ENCODE measurements around the gene IRAK1.

IRAK1 gene

DNA sequence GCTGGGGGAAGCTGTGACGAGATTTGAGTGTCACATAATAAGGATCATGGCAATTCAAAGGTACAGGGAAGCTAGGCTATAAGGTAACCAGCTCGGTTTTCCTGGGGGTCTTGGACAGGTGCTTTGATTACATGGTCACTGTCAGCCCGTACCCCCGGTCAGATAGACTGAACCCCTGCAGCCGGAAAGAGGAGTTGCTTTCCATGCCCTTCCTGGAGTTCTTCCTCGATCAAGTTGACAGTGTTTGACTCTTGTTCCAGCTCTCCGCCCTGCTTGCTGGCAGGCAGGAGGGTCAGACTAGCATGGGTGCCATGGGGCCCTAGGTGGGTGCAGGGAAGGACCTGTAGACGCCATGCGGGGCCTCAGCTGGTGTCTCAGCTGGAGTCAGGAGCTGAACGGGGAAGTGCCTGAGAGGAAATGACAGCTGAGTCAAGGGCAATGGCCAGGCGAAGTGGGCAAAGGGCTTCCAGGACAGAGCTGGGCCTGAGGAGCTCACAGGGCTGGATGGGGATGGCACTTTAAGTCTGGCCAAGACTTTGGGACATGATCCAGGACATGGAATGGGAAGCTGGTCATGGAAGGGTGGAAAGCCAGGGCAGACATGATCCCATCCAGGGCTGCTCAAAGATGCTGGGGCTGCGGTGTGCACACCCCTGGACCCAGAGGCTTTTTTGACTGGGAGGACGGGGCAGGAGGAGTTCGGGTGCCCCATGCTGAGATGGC lies 45.5 kb downstream of the IRAK1 start:
- Mint-ChIP-seq H3K4me1 (peaks cover 18% of the 10 kb centered on the region), H3K4me3 (peak overlapping the region; percentile 89), H3K27me3 (no peaks in the 10 kb centered on the region), H3K9me3 (no peaks in the 10 kb centered on the region), H3K27ac (peak overlapping the region; percentile 86), H3K36me3 (peaks cover 2% of the 10 kb centered on the region)

DNA sequence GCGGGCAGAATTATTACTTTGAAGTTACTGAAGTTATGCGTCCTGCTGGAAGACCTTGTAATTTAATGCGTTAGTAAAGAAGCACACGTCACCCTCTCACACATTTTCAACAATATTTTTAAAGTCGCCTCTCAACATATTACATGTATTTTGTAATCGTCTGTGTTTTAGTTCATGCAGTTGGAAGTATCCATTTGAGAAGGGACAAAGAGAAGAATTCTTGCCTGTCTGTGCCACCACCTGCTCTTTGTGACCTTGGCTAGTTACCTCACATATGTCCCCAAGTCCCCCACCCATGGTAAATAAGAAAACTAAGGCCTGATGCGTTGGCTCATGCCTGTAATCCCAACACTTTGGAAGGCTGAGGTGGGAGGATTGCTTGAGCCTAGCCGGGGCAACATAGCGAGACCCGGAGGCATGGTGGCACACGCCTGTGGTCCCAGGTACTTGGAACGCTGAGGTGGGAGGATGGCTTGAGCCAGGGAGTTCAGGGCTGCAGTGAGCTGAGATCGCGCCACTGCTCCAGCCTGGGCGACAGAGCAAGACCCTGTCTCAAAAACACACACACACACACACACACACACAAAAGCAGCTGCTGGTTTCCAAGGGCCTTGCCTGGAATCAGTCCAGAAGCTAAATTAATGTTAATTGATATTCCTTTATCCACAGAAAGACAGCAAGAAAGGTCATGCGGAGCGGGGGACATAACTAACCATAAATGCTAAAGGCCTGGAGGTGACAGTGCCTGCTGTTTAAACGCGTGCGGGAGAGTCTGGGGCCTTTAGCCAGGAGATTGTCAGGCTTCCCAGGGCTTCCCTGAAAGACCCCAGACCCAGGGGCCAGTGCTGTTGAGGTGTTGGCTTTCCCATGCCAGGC lies 46.3 kb downstream of the IRAK1 start:
- Mint-ChIP-seq H3K4me3 (peak overlapping the region; percentile 89), H3K27ac (peak overlapping the region; percentile 86), H3K36me3 (peaks cover 2% of the 10 kb centered on the region), H3K27me3 (no peaks in the 10 kb centered on the region), H3K4me1 (peaks cover 18% of the 10 kb centered on the region), H3K9me3 (no peaks in the 10 kb centered on the region)

DNA sequence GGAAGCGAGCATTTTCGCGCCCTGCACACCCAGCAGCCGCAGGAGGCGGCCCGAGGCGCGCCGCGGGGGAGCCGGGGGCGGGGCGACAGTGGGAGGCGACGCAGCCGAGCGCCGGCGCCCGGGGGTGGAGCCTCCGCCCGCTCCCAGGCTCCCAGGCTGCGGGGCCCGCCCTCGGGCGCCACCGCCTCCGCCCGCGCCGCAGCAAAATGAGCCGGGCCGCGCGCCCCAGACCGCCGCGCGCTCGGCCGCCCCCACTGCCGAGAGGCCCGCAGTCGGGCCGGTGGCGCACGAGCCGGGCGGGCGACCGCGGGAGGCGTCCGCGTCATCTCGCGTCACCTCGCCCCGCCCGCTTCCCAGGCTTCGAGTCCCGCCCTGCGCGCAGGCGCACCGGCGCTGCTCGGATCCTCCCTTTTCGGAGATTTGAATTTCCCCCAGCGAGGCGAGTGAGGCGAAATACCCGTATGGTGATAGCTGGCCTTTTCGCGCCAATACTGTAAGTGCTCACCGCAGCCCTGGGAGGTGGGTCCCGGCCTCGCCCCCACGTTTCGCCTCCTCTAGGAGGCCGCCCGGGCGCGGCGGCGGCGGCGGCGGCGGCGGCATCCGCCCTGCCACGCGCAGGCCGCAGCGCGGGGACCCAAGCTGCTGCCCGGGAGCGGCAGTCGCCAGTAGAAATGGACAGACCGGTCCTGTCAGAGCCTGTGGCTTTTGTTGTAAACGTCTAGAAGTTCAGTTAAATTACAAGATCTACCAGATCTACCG lies 47.2 kb downstream of the IRAK1 start, which contains the start of gene TMEM187:
Gene TMEM187 (plus strand): TSS at position 387 of the 759 bp plus-strand sequence. CDS start 9,309 bp downstream, outside the sequence.
- Mint-ChIP-seq H3K4me1 (peaks cover 26% of the 10 kb centered on the region), H3K4me3 (peak within 1 kb of the TSS; percentile 100), H3K9me3 (no peaks in the 10 kb centered on the region), H3K27ac (peak within 1 kb of the TSS; percentile 100), H3K36me3 (peaks cover 6% of the 10 kb centered on the region), H3K27me3 (no peaks in the 10 kb centered on the region)

DNA sequence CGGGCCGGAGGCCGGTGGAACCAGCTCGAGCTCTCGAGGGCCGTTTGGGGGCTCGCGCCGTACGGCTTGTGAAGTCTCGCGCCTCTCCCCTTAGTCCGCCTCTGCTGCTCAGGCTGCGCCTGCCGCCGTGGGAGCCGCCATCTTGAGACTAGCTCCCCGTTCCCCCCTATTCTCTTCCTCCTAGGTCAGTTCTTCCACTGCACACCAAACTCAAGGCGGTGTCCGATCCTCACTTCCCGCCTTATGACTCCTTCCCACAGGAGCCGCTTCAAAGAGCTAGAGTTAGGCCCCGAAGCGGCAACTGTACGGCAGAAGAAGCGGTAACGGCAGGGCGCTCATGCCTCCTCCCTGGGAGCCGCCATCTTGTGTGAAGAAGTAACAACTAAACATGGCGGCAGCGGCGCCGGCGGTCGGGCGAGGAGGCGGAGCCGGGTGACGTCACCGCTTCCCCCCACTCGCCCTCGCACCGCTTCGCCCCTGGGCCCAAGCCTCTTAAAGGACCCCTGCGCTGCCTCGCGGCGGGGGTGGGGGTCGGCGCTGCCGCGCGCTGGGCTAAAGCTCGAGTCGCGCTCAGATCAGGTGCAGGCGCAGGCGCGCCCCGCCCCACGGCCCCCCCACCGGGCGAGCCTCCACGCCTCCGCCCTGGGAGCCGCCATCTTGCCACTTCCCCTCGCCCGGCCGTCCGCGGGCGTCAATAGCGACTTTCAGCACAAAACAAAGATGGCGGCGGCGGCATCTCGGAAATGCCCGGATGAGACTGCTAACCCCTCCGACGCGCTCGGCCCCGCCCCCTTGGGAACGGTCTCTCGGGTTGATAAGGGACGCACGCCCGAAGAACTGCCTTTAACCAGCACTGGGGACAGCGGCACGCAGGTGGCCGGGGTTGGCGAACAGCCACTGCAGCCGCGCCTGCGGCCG lies 48.0 kb downstream of the IRAK1 start, which contains the start of gene HCFC1:
Gene HCFC1 (minus strand): TSS at position 369 of the 918 bp plus-strand sequence. CDS start 978 bp downstream, outside the sequence.
- Mint-ChIP-seq H3K4me1 (peaks cover 34% of the 10 kb centered on the region), H3K4me3 (peak within 1 kb of the TSS; percentile 100), H3K9me3 (no peaks in the 10 kb centered on the region), H3K36me3 (peaks cover 6% of the 10 kb centered on the region), H3K27ac (peak within 1 kb of the TSS; percentile 100), H3K27me3 (no peaks in the 10 kb centered on the region)

DNA sequence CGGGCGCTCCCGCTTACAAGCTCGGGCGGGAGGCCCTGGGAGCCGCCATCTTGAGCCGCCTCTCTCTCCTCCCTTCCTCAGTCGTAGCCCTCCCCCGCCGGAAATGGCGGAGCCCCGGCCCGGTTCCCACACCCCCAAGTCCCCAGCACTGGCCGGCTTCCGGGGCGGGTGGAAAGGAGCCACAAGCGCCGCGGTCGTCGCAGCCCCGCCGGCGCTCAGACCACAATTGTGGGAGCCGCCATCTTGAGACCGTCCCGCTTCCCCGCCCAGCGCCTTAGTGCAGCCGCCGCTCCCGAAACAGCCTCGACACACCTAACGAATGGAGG lies 48.6 kb downstream of the IRAK1 start:
- Mint-ChIP-seq H3K27ac (peak overlapping the region; percentile 100), H3K9me3 (no peaks in the 10 kb centered on the region), H3K4me1 (peaks cover 40% of the 10 kb centered on the region), H3K4me3 (peak overlapping the region; percentile 100), H3K36me3 (peaks cover 6% of the 10 kb centered on the region), H3K27me3 (no peaks in the 10 kb centered on the region)

DNA sequence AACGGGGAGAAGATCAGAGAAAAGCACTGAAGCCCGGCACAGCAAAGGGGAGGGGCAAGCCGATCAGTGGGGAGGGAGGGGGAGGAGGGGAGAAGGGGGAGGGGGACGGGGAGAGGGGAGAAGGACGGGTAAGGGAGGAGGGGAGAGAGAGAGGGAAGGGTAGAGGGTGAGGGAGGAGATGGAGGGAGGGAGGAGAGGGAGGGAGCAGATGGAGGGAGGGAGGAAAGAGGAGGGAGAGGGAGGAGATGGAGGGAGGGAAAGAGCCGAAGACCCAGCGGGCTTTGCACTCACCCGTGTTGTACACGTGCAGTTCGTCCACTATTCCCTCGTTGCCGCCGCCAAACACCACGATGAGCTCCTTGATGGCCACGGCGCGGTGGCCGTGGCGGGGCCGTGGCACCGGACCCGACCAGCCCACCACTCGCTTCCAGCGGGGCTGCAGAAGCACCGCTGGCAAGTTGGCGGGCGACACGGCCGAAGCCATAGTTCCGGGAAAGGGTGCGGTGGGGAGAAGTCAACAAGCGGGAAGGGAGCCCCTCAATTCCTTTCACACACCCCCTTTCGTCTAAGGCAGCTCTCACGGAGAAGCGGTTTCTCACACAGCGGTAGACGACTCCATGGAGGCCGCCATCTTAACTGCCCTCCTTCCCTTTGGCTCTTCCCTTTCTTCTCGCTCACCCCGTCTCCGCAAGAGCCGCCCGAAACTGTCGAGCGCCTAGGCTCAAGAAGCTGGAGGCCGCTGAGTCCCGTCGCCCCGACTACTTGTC lies 49.2 kb downstream of the IRAK1 start:
- Mint-ChIP-seq H3K4me3 (peak overlapping the region; percentile 100), H3K27me3 (no peaks in the 10 kb centered on the region), H3K36me3 (peaks cover 6% of the 10 kb centered on the region), H3K9me3 (no peaks in the 10 kb centered on the region), H3K4me1 (peaks cover 42% of the 10 kb centered on the region), H3K27ac (peak overlapping the region; percentile 100)

DNA sequence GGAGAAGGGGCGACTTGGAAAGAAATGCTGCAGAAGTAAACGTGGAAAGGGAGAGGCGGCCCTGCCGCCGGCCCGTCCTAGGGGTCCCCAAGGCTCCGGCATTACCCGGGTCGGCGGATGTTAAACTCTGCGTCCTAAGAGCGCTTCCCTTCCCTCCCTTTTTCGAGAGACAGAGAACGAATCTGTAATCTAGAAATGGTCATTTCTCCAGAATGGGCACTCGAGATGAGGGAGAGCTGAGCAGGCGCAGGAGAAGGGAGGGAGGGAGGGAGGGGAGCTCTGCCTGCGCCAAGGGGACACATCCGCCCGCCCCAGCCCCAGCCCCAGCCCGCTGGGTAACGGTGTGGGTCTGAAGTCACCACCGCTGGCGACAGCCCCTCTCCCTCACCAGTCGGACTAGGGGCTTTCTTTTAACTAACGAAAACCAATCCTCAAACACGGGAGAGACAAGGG lies 49.8 kb downstream of the IRAK1 start:
- Mint-ChIP-seq H3K4me1 (peaks cover 46% of the 10 kb centered on the region), H3K4me3 (peak overlapping the region; percentile 100), H3K27ac (peak overlapping the region; percentile 69), H3K9me3 (no peaks in the 10 kb centered on the region), H3K36me3 (peaks cover 6% of the 10 kb centered on the region), H3K27me3 (no peaks in the 10 kb centered on the region)

DNA sequence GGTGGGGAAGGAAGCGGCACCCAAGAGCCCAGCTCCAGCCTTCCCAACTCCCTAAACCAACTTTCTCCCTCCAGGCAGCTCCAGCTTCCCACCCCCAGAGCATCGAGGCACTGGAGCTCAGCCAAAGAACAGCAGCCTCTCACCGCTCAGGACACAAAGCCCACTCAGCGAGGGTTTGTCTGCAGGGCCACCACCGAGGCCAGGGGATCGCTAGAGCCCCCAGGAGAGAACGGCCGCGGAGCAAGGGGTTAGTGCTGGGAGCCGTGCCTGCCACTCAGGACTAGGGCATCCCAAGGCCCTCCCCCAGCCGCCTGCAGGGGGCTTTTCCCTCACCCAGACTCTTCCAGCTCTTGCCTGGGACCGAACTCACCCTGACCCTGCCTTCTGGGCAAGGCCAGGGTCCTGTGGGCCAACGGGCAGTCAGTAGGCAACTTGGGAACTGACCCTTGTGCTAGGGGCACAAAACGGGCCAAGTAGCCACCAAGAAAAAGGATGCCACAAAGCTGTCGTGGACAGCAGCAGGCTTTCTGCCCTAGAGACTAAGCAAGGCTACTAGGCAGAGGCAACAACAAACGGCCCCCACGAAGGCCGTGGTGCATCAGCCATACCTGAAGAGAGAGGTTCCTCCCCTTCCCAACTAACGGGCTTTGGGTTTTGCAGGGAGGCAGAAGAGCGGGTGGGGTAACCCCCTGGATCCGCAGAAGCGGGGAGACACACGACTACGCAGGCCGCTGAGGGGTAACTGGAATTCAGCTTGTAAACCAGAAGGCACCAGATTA lies 50.4 kb downstream of the IRAK1 start:
- H3K27me3 Mint-ChIP-seq = no peaks in the 10 kb centered on the region
- no peaks in the 10 kb centered on the region for H3K9me3 Mint-ChIP-seq
- H3K27ac Mint-ChIP-seq = peak overlapping the region; percentile 69
- peaks cover 6% of the 10 kb centered on the region for H3K36me3 Mint-ChIP-seq
- peak overlapping the region; percentile 100 for H3K4me3 Mint-ChIP-seq
- peaks cover 42% of the 10 kb centered on the region for H3K4me1 Mint-ChIP-seq

DNA sequence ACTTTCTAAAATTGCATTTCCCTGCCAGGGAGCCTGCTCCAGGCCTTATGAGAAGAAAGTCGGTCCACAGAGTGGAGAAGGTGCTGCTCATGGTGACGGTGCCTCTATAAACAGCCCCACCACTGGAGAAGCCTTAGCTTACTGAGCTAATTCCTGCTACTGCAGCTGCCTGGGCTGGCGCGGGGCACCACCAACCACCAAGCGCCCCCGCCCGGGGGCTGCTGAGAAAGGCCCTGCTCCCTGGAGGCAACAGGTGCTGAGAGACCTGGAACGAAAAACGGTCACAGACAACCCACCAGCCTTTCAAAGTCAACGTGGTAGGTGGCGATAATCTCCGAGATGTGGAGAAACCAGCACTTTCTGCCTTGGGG lies 51.0 kb downstream of the IRAK1 start:
- H3K36me3 Mint-ChIP-seq = peaks cover 6% of the 10 kb centered on the region
- no peaks in the 10 kb centered on the region for H3K27me3 Mint-ChIP-seq
- H3K4me1 Mint-ChIP-seq = peaks cover 38% of the 10 kb centered on the region
- no peak overlapping the region for H3K27ac Mint-ChIP-seq
- H3K4me3 Mint-ChIP-seq = peak overlapping the region; percentile 100
- H3K9me3 Mint-ChIP-seq = no peaks in the 10 kb centered on the region

DNA sequence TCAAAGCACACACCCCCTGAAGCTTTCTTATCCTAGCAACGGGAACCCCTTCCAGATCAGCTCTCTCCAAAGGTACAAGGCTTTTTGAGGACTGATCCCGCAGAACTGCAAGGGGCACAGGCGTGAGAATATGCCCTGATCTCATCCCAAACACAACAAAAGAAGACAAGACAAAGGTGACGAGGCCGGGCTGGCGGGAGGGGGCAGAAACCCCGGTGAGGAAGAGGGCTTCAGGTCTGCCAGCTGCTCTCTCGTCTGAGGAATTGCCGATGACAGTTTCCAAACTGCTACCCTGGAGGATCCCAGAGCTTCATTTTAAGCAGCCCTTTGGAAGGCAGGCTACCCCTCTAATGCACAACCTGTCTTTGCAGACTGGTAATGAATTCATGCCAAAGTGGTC lies 51.4 kb downstream of the IRAK1 start:
- Mint-ChIP-seq H3K9me3 (no peaks in the 10 kb centered on the region), H3K36me3 (peaks cover 6% of the 10 kb centered on the region), H3K4me1 (peaks cover 35% of the 10 kb centered on the region), H3K27me3 (no peaks in the 10 kb centered on the region), H3K27ac (peak overlapping the region; percentile 87), H3K4me3 (peak overlapping the region; percentile 100)

DNA sequence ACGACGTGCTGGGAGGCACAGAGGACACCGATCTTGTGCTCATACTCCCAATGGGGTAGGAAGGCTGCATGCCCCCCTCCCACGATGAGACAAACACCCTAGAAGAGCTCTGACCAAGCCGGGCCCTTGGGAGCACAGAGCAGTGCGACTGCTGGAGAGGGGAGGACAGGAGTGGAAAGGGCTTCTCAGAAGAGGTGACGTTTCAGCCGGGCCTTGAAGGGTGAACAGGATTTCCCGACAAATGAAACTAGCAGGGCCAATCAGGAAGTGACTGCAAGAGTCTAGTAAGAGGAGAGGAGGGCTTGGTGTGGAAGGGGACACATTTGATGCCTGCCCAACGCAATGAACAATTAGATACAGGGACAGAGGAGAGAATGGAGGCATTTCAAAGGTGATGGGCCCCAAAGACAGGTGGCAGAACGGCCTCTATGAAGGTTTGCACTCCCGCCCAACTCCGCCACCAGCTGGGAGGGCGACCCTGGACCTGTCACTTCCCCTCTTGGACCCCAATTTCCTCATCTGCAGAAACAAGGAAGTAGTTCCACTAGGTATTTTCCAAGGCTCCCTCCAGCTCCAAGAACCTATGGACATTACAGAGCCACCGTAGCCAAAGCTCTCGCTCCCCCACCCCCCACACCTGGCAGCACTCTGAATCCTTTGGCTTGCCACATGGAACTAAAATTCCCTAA lies 52.0 kb downstream of the IRAK1 start:
- Mint-ChIP-seq H3K36me3 (peaks cover 6% of the 10 kb centered on the region), H3K27ac (peak overlapping the region; percentile 87), H3K4me1 (peaks cover 35% of the 10 kb centered on the region), H3K4me3 (peak overlapping the region; percentile 100), H3K9me3 (no peaks in the 10 kb centered on the region), H3K27me3 (no peaks in the 10 kb centered on the region)

DNA sequence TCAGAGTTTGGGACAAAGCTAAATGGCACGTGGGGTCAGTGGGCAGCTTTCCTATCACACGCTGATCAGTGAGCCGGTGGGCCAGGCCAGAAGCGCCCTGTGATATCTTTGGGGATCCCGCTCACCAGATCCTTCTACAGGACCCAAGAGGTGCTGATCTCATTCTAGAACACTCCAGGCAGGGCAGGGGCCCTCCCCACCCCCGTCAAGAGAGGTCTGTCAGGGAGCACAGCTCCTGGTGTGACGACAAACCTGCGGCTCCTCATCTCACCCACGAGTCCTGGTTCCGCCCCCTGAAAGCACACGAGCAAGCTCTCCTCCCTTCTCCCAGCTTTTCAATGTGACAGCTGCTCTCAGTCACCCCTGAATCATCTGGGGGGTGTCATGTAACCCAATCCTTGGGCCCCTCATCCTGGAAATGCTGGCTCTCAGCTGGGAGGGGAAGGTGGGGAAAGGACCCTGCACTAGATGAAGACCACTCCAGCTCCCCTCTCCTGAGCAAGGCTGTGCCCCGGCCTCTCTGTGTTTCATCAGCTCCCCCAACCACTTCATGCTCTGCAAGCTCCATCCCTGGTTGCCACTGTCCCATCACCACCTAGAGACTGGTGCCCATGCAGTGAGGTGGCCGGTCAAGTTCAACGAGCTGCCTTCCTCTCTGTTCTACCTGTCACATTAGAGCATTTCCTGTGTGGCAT lies 52.7 kb downstream of the IRAK1 start:
- Mint-ChIP-seq H3K36me3 (peaks cover 6% of the 10 kb centered on the region), H3K27me3 (no peaks in the 10 kb centered on the region), H3K9me3 (no peaks in the 10 kb centered on the region), H3K4me1 (peaks cover 35% of the 10 kb centered on the region), H3K27ac (peak overlapping the region; percentile 87), H3K4me3 (peak overlapping the region; percentile 100)

All from activated naive CD4-positive, alpha-beta T cell treated with anti-CD3 and anti-CD28 coated beads, Interleukin-2, amount 50 U/mL, for 24 hours (primary cell).